Measurements from ENCODE around the gene OR2C3. TPM values are rescaled to one million over a fixed set of nuclear protein-coding genes. Genes with fewer than 3 reads are reported as not detected.

Gene OR2C3
- total RNA-seq = under 1 TPM in 5 of 8 experiments, not detected in 3; 0.04 to 0.38 (median 0.09) TPM

- in situ Hi-C loops (cut with MboI; ENCODE audit: low pct_unique_long_range_greater_than_20kb in 2 of 9, low sequenced_read_pairs in 9 of 9, unreplicated experiment in 9 of 9) = no loop called here
- no peak for ATAC-seq (replicated peaks in 6 of 8)
- WGBS, 10 experiments = 0 to 89% (median 65%) methylated on average over 2 of the region's 2 CpGs; no CpG with 5 or more reads in 3 of the 10 experiments
- no peak within 1 kb of the TSS for H3K4me3 ChIP-seq
- H3K4me1 ChIP-seq (replicated peaks in 1 of 2) = no peaks in the 10 kb centered on the region
- H3K27ac ChIP-seq = no peak within 1 kb of the TSS
These were observed at the start of gene OR2C3 for GRCh38 chr1:247536340-247536739. OR2C3 (minus strand) TSS chr1:247536440; CDS start chr1:247532511, 3,929 bp downstream.

GRCh38 chr1:247578946-247579460, 42.8 kb upstream of the OR2C3 start:
- H3K4me3 ChIP-seq = no peak overlapping the region
- 0 to 100% (median 78%) methylated on average over 1 to 4 of the region's 5 CpGs; no CpG with 5 or more reads in 2 of the 10 experiments for WGBS, 10 experiments
- ATAC-seq (replicated peaks in 6 of 8) = no peak
- in situ Hi-C loops (cut with MboI; ENCODE audit: low pct_unique_long_range_greater_than_20kb in 2 of 9, low sequenced_read_pairs in 9 of 9, unreplicated experiment in 9 of 9) = no loop called here
- no peaks in the 10 kb centered on the region for H3K4me1 ChIP-seq (replicated peaks in 1 of 2)
- H3K27ac ChIP-seq = no peak overlapping the region

- ATAC-seq (replicated peaks in 6 of 8) = no peak
- 0 to 69% (median 51%) methylated on average over 1 to 3 of the region's 3 CpGs; no CpG with 5 or more reads in 1 of the 10 experiments for WGBS, 10 experiments
- no peaks in the 10 kb centered on the region for H3K4me1 ChIP-seq (replicated peaks in 1 of 2)
- in situ Hi-C loops (cut with MboI; ENCODE audit: low pct_unique_long_range_greater_than_20kb in 2 of 9, low sequenced_read_pairs in 9 of 9, unreplicated experiment in 9 of 9) = no loop called here
- no peak overlapping the region for H3K27ac ChIP-seq
- H3K4me3 ChIP-seq = no peak overlapping the region
These were observed 40.3 kb upstream of the OR2C3 start for GRCh38 chr1:247576514-247576913.

GRCh38 chr1:247574664-247575063, 38.4 kb upstream of the OR2C3 start:
- no peak for ATAC-seq (replicated peaks in 6 of 8)
- H3K4me3 ChIP-seq = no peak overlapping the region
- H3K4me1 ChIP-seq (replicated peaks in 1 of 2) = no peaks in the 10 kb centered on the region
- in situ Hi-C loops (cut with MboI; ENCODE audit: low pct_unique_long_range_greater_than_20kb in 2 of 9, low sequenced_read_pairs in 9 of 9, unreplicated experiment in 9 of 9) = no loop called here
- no peak overlapping the region for H3K27ac ChIP-seq

GRCh38 chr1:247574236-247574635, 38.0 kb upstream of the OR2C3 start:
- no peak overlapping the region for H3K27ac ChIP-seq
- in situ Hi-C loops (cut with MboI; ENCODE audit: low pct_unique_long_range_greater_than_20kb in 2 of 9, low sequenced_read_pairs in 9 of 9, unreplicated experiment in 9 of 9) = no loop called here
- 0 to 100% (median 40%) methylated on average over 1 of the region's 1 CpG; no CpG with 5 or more reads in 2 of the 10 experiments for WGBS, 10 experiments

GRCh38 chr1:247562198-247562597, 26.0 kb upstream of the OR2C3 start:
- no peak for ATAC-seq (replicated peaks in 6 of 8)
- Histone ChIP-seq H3K27ac (no peak overlapping the region), H3K4me1 (replicated peaks in 1 of 2) (no peaks in the 10 kb centered on the region), H3K4me3 (no peak overlapping the region)
- in situ Hi-C loops (cut with MboI; ENCODE audit: low pct_unique_long_range_greater_than_20kb in 2 of 9, low sequenced_read_pairs in 9 of 9, unreplicated experiment in 9 of 9) = no loop called here
- 0 to 85% (median 63%) methylated on average over 1 to 9 of the region's 9 CpGs; no CpG with 5 or more reads in 1 of the 10 experiments for WGBS, 10 experiments

More at GRCh38 chr1:247574236-247574635, 38.0 kb upstream of the OR2C3 start:
- Histone ChIP-seq H3K4me1 (replicated peaks in 1 of 2) (no peaks in the 10 kb centered on the region), H3K4me3 (no peak overlapping the region)
- no peak for ATAC-seq (replicated peaks in 6 of 8)

GRCh38 chr1:247561711-247562110, 25.5 kb upstream of the OR2C3 start:
- no peak overlapping the region for H3K27ac ChIP-seq
- ATAC-seq (replicated peaks in 6 of 8) = no peak
- 5 to 91% (median 68%) methylated on average over 5 to 10 of the region's 10 CpGs for WGBS, 10 experiments
- in situ Hi-C loops (cut with MboI; ENCODE audit: low pct_unique_long_range_greater_than_20kb in 2 of 9, low sequenced_read_pairs in 9 of 9, unreplicated experiment in 9 of 9) = no loop called here
- no peak overlapping the region for H3K4me3 ChIP-seq
- no peaks in the 10 kb centered on the region for H3K4me1 ChIP-seq (replicated peaks in 1 of 2)

GRCh38 chr1:247557926-247558674, 21.9 kb upstream of the OR2C3 start:
- in situ Hi-C loops (cut with MboI; ENCODE audit: low pct_unique_long_range_greater_than_20kb in 2 of 9, low sequenced_read_pairs in 9 of 9, unreplicated experiment in 9 of 9) = no loop called here
- WGBS, 10 experiments = 0 to 100% (median 64%) methylated on average over 1 to 2 of the region's 2 CpGs
- Histone ChIP-seq H3K4me3 (no peak overlapping the region), H3K4me1 (replicated peaks in 1 of 2) (no peaks in the 10 kb centered on the region), H3K27ac (no peak overlapping the region)
- no peak for ATAC-seq (replicated peaks in 6 of 8)

GRCh38 chr1:247552231-247552630, 16.0 kb upstream of the OR2C3 start:
- Histone ChIP-seq H3K4me1 (replicated peaks in 1 of 2) (no peaks in the 10 kb centered on the region), H3K4me3 (no peak overlapping the region), H3K27ac (no peak overlapping the region)
- WGBS, 10 experiments = 0 to 91% (median 59%) methylated on average over 1 to 2 of the region's 2 CpGs; no CpG with 5 or more reads in 3 of the 10 experiments
- no peak for ATAC-seq (replicated peaks in 6 of 8)
- in situ Hi-C loops (cut with MboI; ENCODE audit: low pct_unique_long_range_greater_than_20kb in 2 of 9, low sequenced_read_pairs in 9 of 9, unreplicated experiment in 9 of 9) = no loop called here

GRCh38 chr1:247551721-247552120, 15.5 kb upstream of the OR2C3 start:
- 0 to 83% (median 44%) methylated on average over 1 of the region's 1 CpG; no CpG with 5 or more reads in 3 of the 10 experiments for WGBS, 10 experiments

GRCh38 chr1:247548769-247549182, 12.5 kb upstream of the OR2C3 start, which contains the start of gene GCSAML:
GCSAML (plus strand) TSS chr1:247549134; CDS start chr1:247549192, 58 bp downstream.
- in situ Hi-C loops (cut with MboI; ENCODE audit: low pct_unique_long_range_greater_than_20kb in 2 of 9, low sequenced_read_pairs in 9 of 9, unreplicated experiment in 9 of 9) = no loop called here
- Histone ChIP-seq H3K4me1 (replicated peaks in 1 of 2) (no peaks in the 10 kb centered on the region), H3K4me3 (no peak within 1 kb of the TSS), H3K27ac (no peak within 1 kb of the TSS)
- WGBS, 10 experiments = 8 to 91% (median 84%) methylated on average over 2 to 12 of the region's 13 CpGs
- no peak for ATAC-seq (replicated peaks in 6 of 8)

More at GRCh38 chr1:247551721-247552120, 15.5 kb upstream of the OR2C3 start:
- in situ Hi-C loops (cut with MboI; ENCODE audit: low pct_unique_long_range_greater_than_20kb in 2 of 9, low sequenced_read_pairs in 9 of 9, unreplicated experiment in 9 of 9) = no loop called here
- no peak overlapping the region for H3K27ac ChIP-seq
- no peak overlapping the region for H3K4me3 ChIP-seq
- H3K4me1 ChIP-seq (replicated peaks in 1 of 2) = no peaks in the 10 kb centered on the region
- no peak for ATAC-seq (replicated peaks in 6 of 8)

- ATAC-seq (replicated peaks in 6 of 8) = no peak
- in situ Hi-C loops (cut with MboI; ENCODE audit: low pct_unique_long_range_greater_than_20kb in 2 of 9, low sequenced_read_pairs in 9 of 9, unreplicated experiment in 9 of 9) = no loop called here
- Histone ChIP-seq H3K4me3 (no peak overlapping the region), H3K4me1 (replicated peaks in 1 of 2) (no peaks in the 10 kb centered on the region), H3K27ac (no peak overlapping the region)
- 36 to 70% (median 42%) methylated on average over 4 to 5 of the region's 5 CpGs; no CpG with 5 or more reads in 3 of the 10 experiments for WGBS, 10 experiments
These were observed 11.9 kb upstream of the OR2C3 start for GRCh38 chr1:247548092-247548491.

GRCh38 chr1:247542811-247543210, 6.6 kb upstream of the OR2C3 start:
- Histone ChIP-seq H3K4me1 (replicated peaks in 1 of 2) (no peaks in the 10 kb centered on the region), H3K27ac (no peak overlapping the region), H3K4me3 (no peak overlapping the region)
- in situ Hi-C loops (cut with MboI; ENCODE audit: low pct_unique_long_range_greater_than_20kb in 2 of 9, low sequenced_read_pairs in 9 of 9, unreplicated experiment in 9 of 9) = no loop called here
- 0 to 73% (median 25%) methylated on average over 1 to 3 of the region's 3 CpGs; no CpG with 5 or more reads in 2 of the 10 experiments for WGBS, 10 experiments
- no peak for ATAC-seq (replicated peaks in 6 of 8)
